K562 (cell line): ENCODE results near the gene TJAP1. TPM values are rescaled to one million over a fixed set of nuclear protein-coding genes. Genes with fewer than 3 reads are reported as not detected.

Source experiments
- ATF1 ChIP-seq, 2 experiments: fragments of 450-650 bp in 1 of 2; IDR thresholded peaks; 2 replicates each; pipeline ENCODE4 v1.6.1; 2016; ENCODE audit warnings: missing compliant biosample characterization in 1 of 2, missing genetic modification characterization in 1 of 2
- KLF16 ChIP-seq: IDR thresholded peaks from 2 replicates; pipeline ENCODE4 v1.6.1; 2016; ENCODE audit warnings: antibody characterized with exemption
- NR3C1 ChIP-seq: sonication (generic); formaldehyde crosslinking; IDR thresholded peaks from 2 replicates; pipeline ENCODE4 v1.8.1; 2022; ENCODE audit warnings: missing genetic modification reagents
- OTX1 ChIP-seq: fragments of 450-650 bp; formaldehyde crosslinking; IDR thresholded peaks from 2 replicates; pipeline ENCODE4 v1.4.0; 2022; ENCODE audit warnings: mild to moderate bottlenecking
- PHTF2 ChIP-seq: fragments of 250-450 bp; sonication (Bioruptor Pico); IDR thresholded peaks from 2 replicates; pipeline ENCODE4 v1.5.0; 2021; ENCODE audit warnings: mild to moderate bottlenecking
- TFAM ChIP-seq: fragments of 250-450 bp; sonication (Bioruptor Pico); conservative IDR thresholded peaks from 2 replicates; pipeline ENCODE4 v1.5.0; 2021; ENCODE audit warnings: mild to moderate bottlenecking, moderate library complexity
- TOE1 ChIP-seq, 2 experiments: fragments of 450-650 bp in 1 of 2; sonication (generic) in 1 of 2; formaldehyde crosslinking in 1 of 2; IDR thresholded peaks; 2 replicates each; pipeline versions ENCODE4 v1.7.1 to v1.8.0; 2016 to 2022; ENCODE audit warnings: borderline replicate concordance in 2 of 2, mild to moderate bottlenecking in 2 of 2, antibody characterized with exemption in 1 of 2, inconsistent platforms in 1 of 2, low read depth in 1 of 2, missing genetic modification reagents in 1 of 2, moderate library complexity in 1 of 2
- ZFX ChIP-seq: sonication (generic); formaldehyde crosslinking; IDR thresholded peaks from 2 replicates; pipeline ENCODE4 v1.8.0; 2022; ENCODE audit warnings: mild to moderate bottlenecking, missing genetic modification reagents, moderate library complexity
- polyA plus RNA-seq, 8 experiments: library from polyadenylated mRNA; depleted of rRNA in 4 of 8; stranded (reverse) in 5 of 8; unstranded in 3 of 8; fragments of >200 nt; fragmentation: Nextera tagmentation in 2 of 8; fragmentation: Illumina TruSeq in 1 of 8; extraction: Ambion mirVana in 2 of 8; extraction: Trizol in 1 of 8; gene quantifications; 2 replicates each; pipeline versions ENCODE4 v1.2.1 to v1.2.3, GENCODE V29; 2011 to 2014; ENCODE audit warnings: inconsistent platforms in 1 of 8, missing spikeins in 1 of 8
- total RNA-seq, 7 experiments: library from RNA; depleted of rRNA in 6 of 7; stranded (reverse); fragments of >200 nt in 6 of 7; fragmentation: Illumina TruSeq in 2 of 7; extraction: Trizol in 2 of 7; gene quantifications; 2 replicates each; pipeline versions ENCODE4 v1.2.1 to v1.2.3, GENCODE V29; 2011 to 2021; ENCODE audit warnings: low replicate concordance in 1 of 7
- TF ChIP-seq, protein P1 (sequence below): fragments of 250-450 bp; sonication (Bioruptor Pico); IDR thresholded peaks from 2 replicates; pipeline ENCODE4 v1.4.0; 2020; ENCODE audit warnings: borderline replicate concordance
- TF ChIP-seq, protein P2 (sequence below): fragments of 450-650 bp; IDR thresholded peaks from 2 replicates; pipeline ENCODE4 v1.6.1; 2018; ENCODE audit not compliant: partially characterized antibody
- TF ChIP-seq, protein P3 (sequence below): fragments of 450-650 bp; formaldehyde crosslinking; conservative IDR thresholded peaks from 2 replicates; pipeline ENCODE4 v1.4.0; 2022; ENCODE audit warnings: mild to moderate bottlenecking, missing genetic modification characterization
- TF ChIP-seq, protein P4 (sequence below): fragments of 450-650 bp; formaldehyde crosslinking; IDR thresholded peaks from 2 replicates; pipeline ENCODE4 v1.4.0; 2020; ENCODE audit warnings: mild to moderate bottlenecking, moderate library complexity

Gene TJAP1
- total and polyA plus RNA-seq, 9 of the 15 experiments (the other 6 are each of a cell fraction or from before 2014, with no cell fraction given), result 0.06 to 35.8 (median 16.2) TPM

DNA sequence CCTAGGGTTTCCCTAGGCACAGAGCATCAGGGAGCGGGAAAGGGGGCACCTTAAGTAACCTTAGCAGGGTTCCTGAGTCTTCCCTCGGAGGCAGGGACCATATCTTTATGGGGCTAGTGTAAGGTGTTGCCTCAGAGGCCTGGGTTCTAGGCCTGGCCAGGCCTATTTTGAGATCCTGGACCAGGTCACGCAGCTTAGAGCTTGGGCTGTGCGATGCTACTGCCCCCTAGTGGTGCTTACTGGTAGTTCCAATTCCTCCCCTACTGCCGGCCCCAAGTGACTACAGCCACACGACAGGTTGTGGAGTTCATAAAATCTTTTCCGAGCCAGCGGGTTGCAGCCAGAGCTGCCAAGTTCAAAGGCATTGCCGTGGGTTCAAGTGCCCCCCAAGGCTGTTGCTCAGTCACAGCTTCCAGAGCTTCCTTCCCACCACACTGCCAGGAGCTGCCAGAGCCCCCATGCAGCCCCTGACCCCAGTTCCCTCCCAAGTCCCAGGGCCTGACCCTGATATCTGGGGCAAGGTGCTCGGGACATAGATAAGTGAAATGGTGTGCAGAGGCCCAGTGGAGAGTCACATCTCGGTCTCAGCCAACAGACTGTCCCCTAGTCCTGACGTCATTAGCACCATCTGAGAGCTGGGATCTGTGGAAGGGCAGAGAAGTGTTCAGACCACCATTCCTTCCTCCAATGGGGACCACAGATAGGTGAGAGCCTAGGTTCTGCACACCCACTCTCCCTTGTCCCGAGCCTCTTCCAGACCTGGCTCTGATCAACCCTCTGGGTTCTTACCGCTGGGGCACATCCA is 29.5 kb downstream of the TJAP1 start (continued):
- TF ChIP-seq, protein P1, sequence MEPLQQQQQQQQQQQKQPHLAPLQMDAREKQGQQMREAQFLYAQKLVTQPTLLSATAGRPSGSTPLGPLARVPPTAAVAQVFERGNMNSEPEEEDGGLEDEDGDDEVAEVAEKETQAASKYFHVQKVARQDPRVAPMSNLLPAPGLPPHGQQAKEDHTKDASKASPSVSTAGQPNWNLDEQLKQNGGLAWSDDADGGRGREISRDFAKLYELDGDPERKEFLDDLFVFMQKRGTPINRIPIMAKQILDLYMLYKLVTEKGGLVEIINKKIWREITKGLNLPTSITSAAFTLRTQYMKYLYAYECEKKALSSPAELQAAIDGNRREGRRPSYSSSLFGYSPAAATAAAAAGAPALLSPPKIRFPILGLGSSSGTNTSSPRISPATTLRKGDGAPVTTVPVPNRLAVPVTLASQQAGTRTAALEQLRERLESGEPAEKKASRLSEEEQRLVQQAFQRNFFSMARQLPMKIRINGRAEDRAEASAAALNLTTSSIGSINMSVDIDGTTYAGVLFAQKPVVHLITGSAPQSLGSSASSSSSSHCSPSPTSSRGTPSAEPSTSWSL (CRISPR knock-in tag), result 0 out of 2 replicates have a peak, but pooled peaks have one; percentile 21
- TF ChIP-seq KLF16 (peak; percentile 43; the same call in 1 of the 2 replicates), OTX1 (0 out of 2 replicates have a peak, but pooled peaks have one; percentile 57), TOE1 (IDR thresholded peaks at IDR 0.05; ENCODE audit: borderline replicate concordance) (0 out of 2 replicates have a peak, but pooled peaks have one; percentile 40), TOE1 (CRISPR knock-in tag; IDR thresholded peaks at IDR 0.05; ENCODE audit: borderline replicate concordance, low read depth) (no peak), ZFX (CRISPR knock-in tag) (peak; percentile 32), PHTF2 (no peak), TFAM (CRISPR knock-in tag) (no peak), NR3C1 (CRISPR knock-in tag) (no peak), ATF1 (CRISPR knock-in tag; IDR thresholded peaks at IDR 0.05) (no peak), ATF1 (tag; IDR thresholded peaks at IDR 0.05) (peak; percentile 48; the same call in 1 of the 2 replicates)
- TF ChIP-seq, protein P2, sequence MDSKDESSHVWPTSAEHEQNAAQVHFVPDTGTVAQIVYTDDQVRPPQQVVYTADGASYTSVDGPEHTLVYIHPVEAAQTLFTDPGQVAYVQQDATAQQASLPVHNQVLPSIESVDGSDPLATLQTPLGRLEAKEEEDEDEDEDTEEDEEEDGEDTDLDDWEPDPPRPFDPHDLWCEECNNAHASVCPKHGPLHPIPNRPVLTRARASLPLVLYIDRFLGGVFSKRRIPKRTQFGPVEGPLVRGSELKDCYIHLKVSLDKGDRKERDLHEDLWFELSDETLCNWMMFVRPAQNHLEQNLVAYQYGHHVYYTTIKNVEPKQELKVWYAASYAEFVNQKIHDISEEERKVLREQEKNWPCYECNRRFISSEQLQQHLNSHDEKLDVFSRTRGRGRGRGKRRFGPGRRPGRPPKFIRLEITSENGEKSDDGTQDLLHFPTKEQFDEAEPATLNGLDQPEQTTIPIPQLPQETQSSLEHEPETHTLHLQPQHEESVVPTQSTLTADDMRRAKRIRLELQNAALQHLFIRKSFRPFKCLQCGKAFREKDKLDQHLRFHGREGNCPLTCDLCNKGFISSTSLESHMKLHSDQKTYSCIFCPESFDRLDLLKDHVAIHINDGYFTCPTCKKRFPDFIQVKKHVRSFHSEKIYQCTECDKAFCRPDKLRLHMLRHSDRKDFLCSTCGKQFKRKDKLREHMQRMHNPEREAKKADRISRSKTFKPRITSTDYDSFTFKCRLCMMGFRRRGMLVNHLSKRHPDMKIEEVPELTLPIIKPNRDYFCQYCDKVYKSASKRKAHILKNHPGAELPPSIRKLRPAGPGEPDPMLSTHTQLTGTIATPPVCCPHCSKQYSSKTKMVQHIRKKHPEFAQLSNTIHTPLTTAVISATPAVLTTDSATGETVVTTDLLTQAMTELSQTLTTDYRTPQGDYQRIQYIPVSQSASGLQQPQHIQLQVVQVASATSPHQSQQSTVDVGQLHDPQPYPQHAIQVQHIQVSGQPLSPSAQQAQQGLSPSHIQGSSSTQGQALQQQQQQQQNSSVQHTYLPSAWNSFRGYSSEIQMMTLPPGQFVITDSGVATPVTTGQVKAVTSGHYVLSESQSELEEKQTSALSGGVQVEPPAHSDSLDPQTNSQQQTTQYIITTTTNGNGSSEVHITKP, result peak; percentile 29
- TF ChIP-seq, protein P3, sequence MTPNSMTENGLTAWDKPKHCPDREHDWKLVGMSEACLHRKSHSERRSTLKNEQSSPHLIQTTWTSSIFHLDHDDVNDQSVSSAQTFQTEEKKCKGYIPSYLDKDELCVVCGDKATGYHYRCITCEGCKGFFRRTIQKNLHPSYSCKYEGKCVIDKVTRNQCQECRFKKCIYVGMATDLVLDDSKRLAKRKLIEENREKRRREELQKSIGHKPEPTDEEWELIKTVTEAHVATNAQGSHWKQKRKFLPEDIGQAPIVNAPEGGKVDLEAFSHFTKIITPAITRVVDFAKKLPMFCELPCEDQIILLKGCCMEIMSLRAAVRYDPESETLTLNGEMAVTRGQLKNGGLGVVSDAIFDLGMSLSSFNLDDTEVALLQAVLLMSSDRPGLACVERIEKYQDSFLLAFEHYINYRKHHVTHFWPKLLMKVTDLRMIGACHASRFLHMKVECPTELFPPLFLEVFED, result 0 out of 2 replicates have a peak, but pooled peaks have one; percentile 30
- TF ChIP-seq, protein P4, sequence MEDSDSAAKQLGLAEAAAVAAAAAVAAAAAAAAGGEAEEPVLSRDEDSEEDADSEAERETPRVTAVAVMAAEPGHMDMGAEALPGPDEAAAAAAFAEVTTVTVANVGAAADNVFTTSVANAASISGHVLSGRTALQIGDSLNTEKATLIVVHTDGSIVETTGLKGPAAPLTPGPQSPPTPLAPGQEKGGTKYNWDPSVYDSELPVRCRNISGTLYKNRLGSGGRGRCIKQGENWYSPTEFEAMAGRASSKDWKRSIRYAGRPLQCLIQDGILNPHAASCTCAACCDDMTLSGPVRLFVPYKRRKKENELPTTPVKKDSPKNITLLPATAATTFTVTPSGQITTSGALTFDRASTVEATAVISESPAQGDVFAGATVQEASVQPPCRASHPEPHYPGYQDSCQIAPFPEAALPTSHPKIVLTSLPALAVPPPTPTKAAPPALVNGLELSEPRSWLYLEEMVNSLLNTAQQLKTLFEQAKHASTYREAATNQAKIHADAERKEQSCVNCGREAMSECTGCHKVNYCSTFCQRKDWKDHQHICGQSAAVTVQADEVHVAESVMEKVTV (CRISPR knock-in tag), result peak; percentile 83
